ENCODE measurements around the gene C1QL2.

C1QL2 gene

GRCh38 chr2:119179202-119179601, 20.7 kb upstream of the C1QL2 start:
- no peak for DNase-seq (ENCODE audit: low read depth in 2 of 2)

DNA sequence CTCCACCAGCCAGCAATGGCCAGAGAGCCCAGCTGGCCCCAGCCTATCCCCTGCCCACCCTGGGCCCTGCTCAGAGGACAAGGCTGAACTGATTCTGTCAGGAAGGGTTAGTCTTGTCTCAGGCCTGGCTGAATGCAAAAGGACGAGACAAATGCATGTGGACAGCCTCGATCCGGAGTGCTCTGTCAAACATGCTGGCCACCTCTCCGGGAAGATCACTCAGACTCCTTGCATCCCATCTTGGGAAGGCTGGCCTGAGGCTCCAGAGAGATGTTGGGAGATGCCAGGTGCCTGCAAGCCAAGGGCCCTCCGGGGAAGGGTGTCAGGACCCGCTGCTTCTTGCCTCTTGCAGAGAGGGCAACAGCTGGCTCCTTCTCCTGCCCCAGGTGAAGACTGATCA, 20.2 kb upstream of the C1QL2 start:
- DNase-seq (ENCODE audit: low read depth in 2 of 2) = no peak

DNA sequence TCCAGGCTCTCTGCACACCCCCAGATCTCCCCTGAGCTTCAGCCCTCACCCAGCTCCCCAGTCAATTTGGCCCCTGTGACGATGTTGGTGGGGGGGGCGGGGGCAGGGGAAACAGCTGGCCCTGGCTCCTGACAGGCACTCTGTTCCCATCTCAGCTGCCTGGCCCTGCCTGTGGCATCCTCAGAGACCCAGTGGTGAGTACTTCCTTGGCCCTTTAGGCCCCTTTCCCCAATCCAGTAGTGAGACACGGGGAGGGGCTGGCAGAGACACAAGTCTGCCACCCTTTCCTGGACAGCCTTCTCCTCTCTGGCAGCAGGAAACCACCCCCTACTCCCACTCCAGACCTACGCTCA, 19.3 kb upstream of the C1QL2 start:
- no peak for DNase-seq (ENCODE audit: low read depth in 2 of 2)

DNA sequence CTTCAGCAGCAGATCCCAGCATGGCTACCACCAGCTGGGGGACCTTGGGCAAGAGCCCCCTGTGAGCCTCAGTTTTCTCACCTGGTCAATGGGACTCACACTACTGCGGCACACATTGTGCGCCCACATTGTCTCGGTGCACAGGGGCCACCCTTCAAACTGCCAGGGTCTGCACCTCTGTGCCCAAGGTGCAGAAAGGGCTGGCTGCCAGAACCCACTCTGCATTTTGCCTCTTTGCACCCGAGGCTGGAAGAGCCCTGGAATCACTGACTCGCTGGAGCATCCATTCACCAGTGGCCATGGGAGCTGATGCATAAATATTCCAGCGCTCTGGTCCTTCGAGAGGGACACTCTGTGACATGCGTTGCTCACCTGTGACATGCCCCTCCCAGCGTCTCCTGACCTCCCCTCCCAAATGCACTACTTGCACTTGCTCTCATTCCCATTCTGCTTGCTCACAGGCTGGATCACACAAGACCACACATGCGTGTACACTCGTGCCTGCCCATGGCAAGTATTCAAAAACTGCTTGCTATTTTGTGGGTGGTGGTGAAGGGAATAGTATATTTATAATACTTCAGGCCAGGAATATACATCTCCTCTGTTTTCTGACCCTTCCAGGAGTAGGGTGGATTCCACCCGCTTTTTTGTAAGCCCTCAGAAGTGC, 18.8 kb upstream of the C1QL2 start:
- no peak for DNase-seq (ENCODE audit: low read depth in 2 of 2)

- DNase-seq (ENCODE audit: low read depth in 2 of 2) = no peak
Measured at GRCh38 chr2:119175517-119175916, 17.0 kb upstream of the C1QL2 start.

DNA sequence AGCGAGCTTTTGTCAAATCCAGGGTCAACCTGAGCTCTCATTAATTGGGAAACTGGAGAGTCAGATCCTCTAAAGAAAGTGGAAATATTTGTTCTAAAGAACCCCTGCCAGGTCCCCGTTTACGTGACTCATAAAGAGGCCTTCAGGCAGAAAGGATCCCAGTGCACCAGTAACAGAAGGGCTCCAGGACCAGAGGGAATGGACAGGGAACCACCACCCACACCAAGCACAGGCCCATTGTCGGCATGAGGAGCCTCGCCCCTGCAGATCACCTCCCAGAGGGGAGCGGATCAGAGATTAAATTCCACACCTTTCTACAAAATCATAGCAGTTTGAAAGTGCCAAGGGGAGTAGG, 16.4 kb upstream of the C1QL2 start:
- DNase-seq (ENCODE audit: low read depth in 2 of 2) = no peak

- DNase-seq (ENCODE audit: low read depth in 2 of 2) = peak in 1 of 2 donors; percentile 30
Measured at GRCh38 chr2:119174216-119174992, 15.9 kb upstream of the C1QL2 start.

GRCh38 chr2:119173556-119174060, 15.1 kb upstream of the C1QL2 start:
- no peak for DNase-seq (ENCODE audit: low read depth in 2 of 2)

GRCh38 chr2:119170504-119170903, 12.0 kb upstream of the C1QL2 start:
- DNase-seq (ENCODE audit: low read depth in 2 of 2) = no peak

GRCh38 chr2:119169717-119170116, 11.2 kb upstream of the C1QL2 start:
- no peak for DNase-seq (ENCODE audit: low read depth in 2 of 2)

- no peak for DNase-seq (ENCODE audit: low read depth in 2 of 2)
Measured at GRCh38 chr2:119160361-119160990, 1.9 kb upstream of the C1QL2 start.

GRCh38 chr2:119157850-119158511, 570 bp downstream of the C1QL2 start:
- no peak for DNase-seq (ENCODE audit: low read depth in 2 of 2)

GRCh38 chr2:119156891-119157773, 1.4 kb downstream of the C1QL2 start:
- DNase-seq (ENCODE audit: low read depth in 2 of 2) = no peak

DNA sequence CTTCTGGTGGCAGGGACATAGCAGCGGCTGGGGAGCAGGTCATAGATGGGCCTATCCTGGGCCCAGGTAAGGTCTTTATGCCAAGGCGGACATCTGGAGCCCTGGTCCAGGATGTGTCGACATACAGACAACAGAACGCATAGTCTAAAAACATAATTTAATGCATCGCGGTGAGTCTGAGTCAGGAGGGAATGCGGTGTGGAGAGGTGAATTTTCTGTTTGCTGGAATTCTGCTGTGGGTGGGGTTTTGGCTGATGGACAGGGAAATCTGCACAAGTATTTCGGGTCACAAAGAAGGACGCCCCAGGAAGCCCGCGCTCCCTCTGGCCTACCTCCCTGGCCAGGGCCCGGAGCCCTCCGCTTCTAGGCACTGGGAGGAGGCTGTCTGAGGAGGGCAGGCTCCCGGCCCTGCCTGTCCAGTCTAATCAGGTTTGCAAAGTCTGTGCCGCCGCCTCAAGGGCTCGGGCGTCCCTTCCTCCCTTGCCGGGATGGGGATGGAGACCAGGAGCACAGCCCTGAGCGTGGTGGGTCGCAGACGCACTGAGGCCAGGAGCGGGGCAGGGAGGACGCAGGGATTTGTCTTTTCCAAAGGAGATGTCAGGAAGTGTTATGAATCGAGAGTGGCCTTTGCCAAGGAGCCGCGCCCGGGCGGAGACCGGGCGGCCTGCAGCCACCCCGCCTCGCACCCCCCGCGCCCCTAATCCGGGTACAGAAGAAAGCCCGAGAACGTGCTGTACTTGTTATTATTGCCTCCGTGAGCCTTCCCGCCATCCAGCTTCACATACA, 2.3 kb downstream of the C1QL2 start:
- DNase-seq (ENCODE audit: low read depth in 2 of 2) = no peak

DNA sequence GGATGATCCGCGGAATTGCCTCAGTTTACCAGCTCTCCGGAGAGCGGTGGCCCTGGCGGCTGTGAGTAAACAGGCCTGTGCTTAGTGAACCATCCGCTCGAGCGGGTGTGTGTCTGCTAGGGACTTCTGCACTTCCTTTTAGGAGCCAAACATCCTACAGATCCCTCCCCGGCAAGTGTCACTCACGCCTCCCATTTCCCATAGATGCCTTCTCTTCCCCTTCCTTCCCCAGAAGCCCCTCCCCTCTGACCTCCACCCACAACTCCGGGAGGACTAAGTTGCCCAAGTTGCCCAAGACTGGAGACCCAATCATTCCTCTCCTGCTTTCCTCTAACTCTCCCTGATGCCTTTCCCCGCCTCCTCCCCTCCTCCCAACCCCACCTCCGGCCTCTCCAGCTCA, 2.9 kb downstream of the C1QL2 start:
- DNase-seq (ENCODE audit: low read depth in 2 of 2) = no peak

- DNase-seq (ENCODE audit: low read depth in 2 of 2) = no peak
Measured at GRCh38 chr2:119154076-119154475, 4.5 kb downstream of the C1QL2 start.

DNA sequence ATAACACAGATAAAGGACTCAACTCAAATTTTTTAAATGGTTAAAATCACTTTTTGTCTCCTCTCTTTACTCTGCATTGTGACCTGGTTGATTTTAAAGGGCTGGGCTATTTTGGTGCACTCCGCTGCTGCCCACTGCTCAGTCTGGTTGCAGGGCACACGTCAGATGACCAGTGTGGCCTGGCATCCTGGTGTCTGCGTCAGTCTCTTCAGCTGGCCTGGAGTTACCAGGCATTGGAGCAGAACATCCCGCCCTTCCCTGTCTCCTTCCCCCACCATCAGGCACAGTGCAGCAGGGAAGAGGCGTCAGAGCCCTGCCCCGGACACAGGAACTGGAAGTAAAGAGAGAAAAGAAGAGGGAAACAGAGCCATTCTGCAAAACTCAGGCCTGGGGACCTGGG, 8.9 kb downstream of the C1QL2 start:
- no peak for DNase-seq (ENCODE audit: low read depth in 2 of 2)

- DNase-seq (ENCODE audit: low read depth in 2 of 2) = no peak
Measured at GRCh38 chr2:119147776-119148715, 10.5 kb downstream of the C1QL2 start.

GRCh38 chr2:119144806-119145205, 13.7 kb downstream of the C1QL2 start:
- no peak for DNase-seq (ENCODE audit: low read depth in 2 of 2)

GRCh38 chr2:119142824-119143223, 15.7 kb downstream of the C1QL2 start:
- no peak for DNase-seq (ENCODE audit: low read depth in 2 of 2)

All from activated CD8-positive, alpha-beta memory T cell treated with anti-CD3 and anti-CD28 coated beads for 4 hours (primary cell).